Embryonic facial prominence (tissue), 1 donor: ENCODE data around the gene SORBS1.

Experiments used
- DNase-seq: peaks from one replicate; pipeline ENCODE4 v3.0.0-alpha.2; 2016; ENCODE audit errors: extremely low spot score

The SORBS1 gene

DNA sequence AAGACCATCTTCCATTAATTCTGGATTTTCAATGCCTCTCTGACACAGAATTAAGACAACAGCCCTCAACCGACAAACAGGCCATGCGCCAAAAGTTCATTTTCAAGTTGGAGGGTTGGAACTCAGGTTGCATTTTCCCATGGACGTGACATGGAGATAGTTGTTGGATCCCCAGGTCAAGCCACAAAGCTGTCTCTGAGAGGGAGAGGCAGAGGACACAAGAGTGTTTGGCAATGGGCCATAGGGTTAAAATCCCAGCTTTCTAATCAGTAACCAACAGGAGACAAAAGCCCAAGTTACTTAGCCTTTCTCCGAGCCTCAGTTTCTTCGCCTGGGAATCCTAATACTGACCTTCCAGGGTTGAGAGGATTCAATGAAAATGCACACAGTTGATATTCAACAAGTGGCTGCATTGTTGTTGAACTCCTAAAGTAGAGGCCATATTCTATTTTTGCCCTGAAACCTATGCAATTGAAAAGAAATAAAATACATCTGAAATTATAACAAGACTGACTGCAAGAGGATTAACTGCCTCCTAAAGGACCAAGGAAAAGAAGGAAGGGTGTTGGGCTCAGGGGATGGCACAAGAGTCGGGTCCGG is 44.3 kb downstream of the SORBS1 start:
- DNase-seq, result no peak

DNA sequence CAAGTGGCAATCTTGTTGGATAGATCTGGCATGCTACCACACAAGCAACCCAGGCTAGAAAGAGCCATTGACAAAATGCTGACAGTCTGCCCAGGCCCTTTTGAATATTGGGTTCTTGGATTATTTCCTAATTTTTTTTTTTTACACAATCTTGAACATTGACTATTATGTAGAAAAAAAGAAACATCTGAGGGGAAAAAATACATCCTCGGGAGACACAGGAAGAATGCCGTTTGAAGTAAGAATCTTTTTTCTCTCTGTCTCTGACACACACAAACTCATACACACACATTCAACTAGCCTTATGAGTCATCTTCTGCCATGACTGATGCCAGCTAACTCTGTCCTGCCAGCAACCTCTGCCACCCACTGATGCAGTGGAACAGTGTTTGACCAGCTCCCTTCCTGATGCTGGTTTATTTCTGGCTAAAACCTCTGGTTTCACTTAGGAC is 47.2 kb downstream of the SORBS1 start:
- no peak for DNase-seq

DNA sequence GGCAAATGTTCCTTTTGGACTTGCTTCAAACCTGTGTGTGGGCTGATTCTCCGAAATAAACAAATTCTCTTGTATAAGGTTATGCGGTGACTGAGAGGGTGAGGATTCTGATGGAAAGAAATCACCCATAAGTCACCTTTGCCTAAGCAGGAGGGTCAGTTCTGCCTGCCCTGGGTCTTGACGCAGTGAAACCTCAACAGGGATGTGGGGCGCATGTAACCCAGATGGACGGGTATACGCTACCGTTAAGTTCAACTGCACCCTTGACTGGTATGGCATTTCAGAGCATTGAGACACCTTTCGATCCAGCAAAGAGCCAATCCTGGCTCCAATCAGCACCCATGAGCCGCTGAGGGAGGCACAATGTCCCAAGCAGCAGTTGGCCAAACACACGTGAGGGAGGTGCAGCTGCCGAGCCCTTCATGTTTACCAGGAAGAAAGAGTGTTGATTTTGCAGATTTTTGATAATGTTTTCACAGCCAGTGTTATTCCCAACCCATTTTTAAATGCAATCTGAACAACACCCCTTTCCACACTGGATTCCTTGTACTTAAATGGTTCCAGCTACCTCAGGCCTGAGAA is 48.1 kb downstream of the SORBS1 start:
- DNase-seq, result no peak

DNA sequence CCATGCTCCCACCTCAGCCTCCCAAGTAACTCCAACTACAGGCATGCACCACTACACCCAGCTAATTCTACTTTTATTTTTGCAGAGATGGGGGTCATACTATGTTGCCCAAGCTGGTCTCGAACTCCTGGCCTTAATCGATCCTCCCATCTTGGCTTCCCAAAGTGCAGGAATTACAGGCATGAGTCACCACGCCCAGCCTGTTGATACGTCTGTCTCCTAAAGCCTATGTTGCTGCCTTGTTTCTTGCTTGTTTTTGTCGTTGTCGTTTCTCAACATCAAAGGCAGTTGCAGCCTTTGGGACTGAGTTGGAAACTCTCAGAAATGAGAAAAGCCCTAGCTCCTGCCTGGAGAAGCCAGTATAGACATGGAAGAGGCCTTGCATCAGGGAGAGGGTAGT is 49.9 kb downstream of the SORBS1 start:
- DNase-seq, result no peak

DNA sequence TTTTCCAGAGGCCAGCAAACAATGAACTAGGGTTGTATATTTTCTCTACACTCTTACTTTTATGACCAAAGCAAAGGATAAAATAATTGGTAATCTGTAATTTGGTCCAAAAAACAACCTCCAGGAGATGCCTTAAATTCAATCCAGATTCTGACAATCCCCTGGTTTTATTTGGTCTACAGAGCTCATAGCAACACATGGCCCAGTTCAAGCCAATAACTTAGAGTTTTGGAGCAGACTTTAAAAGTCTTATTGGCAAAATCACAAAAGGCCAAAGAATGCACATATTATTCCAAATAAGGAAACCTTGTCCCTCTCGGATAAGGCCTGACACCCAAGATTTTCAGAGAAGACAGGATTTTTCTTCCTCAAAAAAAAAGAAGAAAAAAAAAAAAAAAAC is 51.9 kb downstream of the SORBS1 start:
- DNase-seq, result no peak

DNA sequence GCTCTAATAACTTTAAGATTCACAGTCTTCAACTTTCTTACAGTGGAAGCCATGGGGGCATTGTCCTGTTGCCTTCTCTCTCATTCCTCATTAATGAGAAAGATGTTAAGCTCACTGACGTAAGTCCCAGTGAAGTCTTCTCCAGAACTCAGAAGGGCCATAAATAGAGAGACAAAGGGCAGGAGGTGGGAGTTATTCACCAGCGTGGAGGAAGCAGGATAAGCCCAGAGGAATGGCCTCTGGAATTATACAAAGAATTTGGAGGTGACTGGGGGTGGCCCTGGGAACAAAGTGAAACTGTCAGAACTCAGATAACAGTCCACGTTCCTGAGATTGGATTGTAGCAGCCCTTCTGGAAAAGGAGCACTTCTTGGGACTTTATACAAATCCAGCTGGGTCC is 52.4 kb downstream of the SORBS1 start:
- no peak for DNase-seq

DNA sequence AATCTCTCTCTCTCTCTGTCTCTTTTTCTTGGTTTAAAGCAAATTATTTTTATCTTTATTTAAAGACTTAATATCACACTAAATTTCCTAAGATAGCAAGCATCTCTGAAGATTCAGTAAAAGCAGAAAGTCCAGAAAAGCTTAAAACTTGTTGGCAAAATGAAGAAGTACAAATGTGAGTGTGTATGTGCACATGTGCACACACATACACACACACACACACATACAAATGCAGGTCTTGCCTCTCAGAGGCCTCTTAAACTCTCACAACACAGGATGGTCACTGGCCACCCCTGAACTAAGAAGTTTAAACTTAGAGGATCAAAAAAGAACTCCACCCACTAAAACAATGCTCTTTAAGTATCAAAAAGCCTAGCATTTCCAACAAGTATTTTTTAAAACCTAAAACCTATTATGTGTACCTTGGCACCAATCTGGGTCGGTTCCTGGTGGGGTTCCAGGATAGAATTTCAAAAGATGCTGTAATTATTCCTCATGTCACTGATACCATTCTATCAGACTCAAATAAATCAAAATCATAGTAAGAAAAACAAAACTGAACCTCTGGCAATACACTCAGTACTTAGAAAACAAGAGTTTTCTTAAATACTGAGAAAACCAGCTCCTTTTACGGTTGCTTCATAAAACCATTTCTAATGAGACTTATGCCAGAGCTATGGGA is 55.0 kb downstream of the SORBS1 start:
- DNase-seq, result no peak

DNA sequence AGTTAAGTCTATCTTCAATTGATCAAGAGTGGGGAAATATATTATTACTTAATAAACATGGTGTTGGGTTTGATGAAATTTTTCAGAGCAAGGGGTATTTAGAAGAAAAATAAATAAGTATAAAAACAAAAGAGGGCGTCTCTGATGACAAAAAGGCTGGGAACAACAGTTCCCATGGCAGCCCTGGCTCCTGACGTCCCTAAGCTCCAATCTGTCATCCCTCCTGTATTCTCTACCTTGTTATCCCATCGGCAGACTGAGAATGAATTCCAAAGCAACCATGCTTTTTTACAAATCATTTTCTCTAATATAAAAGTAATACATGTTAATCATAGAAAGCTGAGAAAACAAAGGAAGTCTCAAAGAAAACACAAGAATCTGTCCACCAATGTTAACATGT is 55.5 kb downstream of the SORBS1 start:
- DNase-seq, result no peak

DNA sequence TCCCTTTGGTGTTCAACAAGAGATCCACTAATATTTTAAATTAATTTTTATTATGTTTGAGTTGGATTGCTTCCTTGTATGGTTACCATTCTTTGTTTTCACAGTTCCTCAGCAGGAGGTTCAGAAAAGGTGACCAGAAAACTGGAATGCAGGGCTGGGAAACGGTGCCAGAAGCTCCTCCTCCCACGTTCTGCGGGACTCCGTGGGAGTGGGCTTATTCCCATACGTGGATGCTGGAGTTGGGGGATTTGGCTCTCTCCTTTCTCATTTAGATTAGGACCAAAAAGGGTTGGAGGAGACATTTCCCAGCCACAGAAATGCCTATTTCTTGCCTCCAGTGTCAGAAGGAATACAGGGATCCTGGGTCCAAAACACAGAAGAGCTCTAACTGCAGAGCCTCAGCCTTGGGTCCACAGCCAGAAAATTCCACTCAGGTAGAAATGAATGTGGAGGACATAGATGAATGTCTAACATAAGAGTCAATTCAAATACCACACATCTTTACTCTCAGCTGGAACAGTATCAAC is 56.0 kb downstream of the SORBS1 start:
- DNase-seq, result no peak

DNA sequence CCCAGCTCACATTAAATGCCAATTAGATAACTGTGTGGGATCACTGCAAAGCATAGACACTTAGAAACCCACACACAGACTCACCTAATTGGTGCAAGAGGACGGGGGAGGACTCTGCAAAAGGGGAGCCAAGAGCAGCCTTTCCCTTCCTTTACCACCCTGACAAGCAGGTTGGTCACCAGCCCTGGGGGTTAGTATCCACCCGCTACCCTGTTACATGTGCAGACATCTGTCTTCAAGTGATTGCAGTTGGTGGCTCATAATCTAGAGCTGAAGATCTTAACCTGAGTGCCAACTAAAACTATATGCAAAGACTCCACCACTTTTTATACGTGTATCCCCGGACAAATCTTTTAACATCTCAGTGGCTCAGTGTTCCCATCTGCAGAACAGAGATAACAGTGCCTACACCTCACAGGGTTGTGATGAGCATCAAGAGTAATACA is 56.9 kb downstream of the SORBS1 start:
- no peak for DNase-seq

DNA sequence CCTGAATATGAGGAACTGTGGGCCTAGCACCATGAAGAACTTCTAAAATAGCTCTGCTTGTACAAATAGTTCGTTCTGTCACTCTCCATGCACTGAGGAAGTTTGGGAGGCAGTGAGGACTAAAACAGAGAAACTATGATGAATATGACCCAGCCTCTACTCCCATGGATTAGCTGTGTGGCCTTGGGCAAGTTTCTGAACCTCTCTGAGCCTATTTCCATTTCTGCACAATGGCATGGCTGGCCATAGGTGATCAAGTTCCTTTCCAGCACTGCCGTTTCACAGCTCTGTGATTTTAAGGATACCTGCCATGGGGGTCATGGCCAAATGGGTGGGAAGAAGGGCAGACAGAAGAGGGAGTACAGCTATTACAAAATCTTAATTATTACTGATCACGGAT is 57.6 kb downstream of the SORBS1 start:
- DNase-seq, result no peak

DNA sequence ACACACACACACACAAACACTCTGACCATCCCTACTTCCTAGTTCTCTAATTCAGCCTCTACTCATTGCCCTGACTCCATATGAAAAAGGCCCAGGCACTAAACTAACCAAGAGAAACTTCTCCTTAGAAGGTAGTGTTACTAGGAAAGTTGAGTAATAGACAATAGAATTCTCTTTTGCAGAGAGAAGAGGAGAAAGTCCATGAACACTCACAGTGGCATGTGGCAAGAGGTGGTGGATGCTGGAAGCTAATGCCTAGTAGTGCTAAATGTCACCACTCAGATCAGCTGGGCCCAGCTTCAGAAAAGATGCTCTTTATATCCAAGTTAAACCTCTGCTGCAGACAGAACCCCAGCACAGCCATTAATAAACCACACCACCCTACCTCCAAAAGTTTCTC is 58.2 kb downstream of the SORBS1 start:
- no peak for DNase-seq

DNA sequence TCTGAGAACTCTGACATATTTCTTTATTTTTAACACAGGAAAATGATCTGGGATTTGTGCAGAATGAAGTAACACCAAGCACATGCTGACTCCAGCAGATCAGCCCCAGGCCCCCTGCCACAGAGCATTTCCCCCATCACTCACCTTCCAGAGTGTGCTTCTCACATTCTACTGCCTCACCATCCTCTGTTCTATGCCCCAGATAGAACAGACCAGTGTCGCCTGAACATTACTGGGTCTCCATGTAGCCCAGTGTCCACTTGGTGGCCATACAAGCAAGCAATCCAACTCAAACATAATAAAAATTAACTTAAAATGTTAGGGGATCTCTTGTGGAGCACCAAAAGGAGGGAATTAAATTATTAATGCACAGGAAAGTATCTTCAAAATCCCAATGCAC is 58.8 kb downstream of the SORBS1 start:
- no peak for DNase-seq

DNA sequence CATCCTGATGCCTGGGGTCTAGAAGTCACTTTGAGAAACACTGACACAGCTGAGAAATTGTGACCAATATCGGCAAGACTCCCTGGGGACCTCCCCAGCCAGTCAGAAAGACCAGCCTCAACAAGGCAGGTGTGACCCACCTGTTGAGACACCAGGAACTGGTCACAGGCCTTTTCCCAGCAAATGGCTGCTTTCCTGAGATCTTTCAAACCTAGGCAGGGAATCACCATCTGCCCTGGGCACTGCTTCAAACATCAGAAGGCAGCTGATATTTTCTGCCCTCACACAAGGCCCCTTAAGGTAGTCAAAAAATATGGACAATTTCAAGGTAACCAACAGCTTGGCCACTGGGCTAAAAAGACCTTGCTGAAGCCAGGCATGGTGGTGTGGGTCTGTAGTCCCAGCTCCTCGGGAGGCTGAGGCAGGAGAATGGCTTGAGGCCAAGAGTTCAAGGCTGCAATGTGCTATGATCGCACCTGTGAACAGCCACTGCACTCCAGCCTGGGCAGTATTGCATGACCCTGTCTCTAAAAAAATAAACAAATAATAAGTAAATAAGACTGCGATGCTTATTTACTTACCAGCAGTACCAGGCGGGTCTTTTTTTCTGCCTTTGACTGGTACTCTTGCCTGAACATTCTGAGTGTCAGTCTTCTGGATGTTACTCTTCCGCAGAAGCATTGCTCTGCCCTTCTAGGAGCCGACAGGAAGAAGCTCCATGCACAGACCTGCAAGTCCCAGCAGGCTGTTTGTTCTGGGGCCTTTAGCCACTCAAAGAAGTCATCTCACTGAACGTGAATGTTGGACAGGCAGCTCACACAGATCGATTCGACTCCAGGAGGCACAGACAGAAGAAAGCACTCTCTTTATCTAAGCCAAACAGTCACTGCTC is 59.7 kb downstream of the SORBS1 start:
- DNase-seq, result no peak

DNA sequence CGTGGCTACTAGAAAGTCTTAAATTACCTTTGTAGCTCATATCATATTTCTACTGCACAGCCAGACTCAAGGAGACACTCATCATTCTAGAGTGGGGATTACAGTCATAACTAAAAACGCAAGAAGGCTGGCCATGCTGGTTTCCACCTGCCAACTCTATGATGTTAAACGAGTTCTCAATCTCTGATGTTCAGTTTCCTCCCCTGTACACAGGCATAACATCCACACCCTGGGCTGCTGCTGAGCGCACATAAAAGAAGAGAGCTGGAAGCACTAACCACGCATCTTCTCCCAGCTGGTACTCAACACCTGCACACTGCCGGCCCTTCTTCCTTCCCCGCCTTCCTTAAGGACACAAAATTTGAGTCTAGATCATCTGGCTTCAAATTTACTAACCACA is 60.5 kb downstream of the SORBS1 start:
- DNase-seq, result no peak

DNA sequence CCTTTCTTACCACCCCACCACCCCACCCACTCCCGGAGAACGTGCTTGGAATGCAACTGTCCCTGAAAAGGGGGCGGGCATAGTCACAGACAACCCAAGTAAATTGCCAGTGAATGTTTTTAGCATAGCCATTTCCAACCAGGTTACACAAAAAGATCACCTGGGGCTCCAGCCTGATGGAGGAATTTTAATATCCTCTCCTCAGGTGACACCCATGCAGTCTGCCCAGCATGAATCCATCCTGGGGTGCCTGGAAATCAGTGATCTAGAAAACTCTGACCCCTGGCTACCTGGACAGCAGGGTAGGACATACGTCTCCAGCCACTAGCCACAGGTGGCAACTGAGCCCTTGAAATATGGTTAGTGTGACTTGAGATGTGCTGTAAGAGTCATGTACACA is 61.1 kb downstream of the SORBS1 start:
- no peak for DNase-seq

DNA sequence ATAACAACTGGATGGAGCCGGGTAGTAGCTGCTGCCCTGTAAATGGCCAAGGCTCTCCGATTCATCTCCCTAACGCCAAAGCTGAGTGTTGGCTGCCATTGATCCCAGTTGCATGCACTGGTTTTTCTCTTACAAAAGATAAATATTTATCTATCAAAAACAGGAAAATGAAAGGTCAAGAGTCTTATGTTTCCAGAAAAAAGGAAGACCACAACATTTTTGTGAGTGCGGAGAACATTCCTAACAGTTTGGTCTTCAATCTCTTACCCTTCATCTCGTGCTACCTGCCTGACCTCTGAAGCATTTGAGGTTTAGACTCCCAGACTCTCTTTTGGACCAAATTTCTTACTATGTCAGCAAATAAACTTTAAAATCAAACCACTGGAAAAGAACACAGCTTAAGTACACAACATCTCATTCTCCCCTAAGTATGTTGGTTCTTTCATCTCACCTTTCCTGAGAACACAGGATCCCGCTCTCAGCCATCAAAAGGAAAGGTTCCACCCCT is 61.6 kb downstream of the SORBS1 start:
- no peak for DNase-seq

DNA sequence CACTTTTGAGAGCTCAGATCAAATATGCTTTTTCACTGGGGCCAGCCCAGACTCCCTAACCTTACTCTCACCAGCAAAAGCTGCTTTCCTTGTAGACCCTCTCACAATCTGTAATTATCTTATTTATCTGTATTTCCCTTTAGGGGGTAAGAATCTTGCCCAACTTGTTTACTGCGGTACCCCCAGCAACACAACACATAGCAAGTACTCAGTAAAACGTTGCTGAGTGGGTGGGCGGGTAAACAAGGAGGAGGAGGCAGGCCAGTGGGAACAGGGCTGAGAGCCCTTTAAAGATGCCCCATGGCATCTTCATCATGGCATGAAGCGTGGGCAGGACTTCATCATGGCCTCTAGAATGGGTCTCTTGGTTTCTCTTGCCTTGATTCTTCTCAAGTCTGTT is 64.2 kb downstream of the SORBS1 start:
- DNase-seq, result no peak

DNA sequence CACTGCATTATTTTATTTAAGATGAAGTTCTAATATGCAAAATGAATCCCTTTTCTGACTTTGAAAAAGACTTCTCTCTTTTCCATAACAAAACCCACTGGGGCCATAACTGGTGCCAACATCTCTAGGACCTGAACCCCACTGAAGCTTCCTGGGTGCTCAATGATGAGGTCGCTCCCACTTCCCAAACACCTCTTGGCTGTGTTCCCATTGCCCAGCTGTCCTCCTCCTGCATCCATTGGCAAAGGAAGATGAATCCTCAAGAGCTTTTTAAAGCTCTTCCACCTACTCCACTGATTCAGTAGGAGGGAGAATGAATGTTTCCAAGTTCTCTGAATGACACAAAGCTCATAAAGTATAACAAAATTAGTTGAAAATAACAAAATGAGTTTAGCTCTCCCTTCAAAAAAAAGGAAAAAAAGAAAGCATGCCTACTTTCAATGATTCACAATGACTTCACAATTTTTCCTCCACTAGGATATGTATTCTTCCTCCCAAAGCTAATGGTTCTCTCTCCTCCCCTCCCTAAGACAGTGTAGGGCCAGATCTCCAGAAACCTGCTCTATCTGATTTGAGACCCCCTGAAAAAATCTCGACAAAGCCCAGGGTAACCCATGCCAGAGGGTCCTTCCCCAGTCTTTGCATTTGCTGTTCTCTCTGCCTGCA is 64.8 kb downstream of the SORBS1 start:
- no peak for DNase-seq

DNA sequence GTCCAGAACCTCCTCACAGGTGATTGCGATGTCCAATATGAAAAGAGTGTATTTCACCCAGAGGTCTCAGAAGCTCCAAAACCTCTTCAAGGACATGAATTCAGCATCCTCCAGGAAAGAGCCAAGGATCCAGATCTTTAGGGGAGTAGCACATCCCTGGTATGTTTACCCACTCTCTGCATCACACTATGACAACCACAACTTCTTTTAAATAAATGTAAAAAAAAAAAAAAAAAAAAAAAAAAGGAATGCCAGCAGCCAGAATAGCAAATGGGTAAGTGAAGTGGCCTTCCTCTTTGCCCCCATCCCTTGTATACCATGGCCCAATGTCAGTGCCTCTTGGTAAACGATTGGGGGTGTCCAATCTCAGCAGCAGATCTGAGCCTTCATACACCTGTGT is 67.3 kb downstream of the SORBS1 start:
- no peak for DNase-seq

DNA sequence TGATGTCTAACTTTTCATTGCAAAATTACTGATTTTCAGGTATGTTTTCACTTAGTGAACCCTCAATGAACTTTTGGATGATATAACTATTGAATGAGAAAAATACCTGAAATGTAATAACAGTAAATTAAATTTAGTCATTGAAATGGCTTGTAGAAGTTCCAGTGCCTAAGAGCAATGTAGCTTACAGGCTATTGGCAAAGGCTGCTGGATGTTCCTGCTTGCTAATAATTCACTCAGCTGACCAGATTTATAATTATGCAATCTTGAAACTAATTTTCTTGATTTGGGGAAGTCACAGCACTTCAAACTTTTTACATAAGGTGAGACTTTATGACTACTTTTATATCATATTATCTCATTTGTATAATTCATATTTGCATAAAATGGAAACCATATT is 73.2 kb downstream of the SORBS1 start:
- no peak for DNase-seq
